ENCODE results near the gene STX8.
"Not testable (repeated sequence)": the region's sequence is repeated elsewhere in the genome, so short reads cannot be mapped to it uniquely, and the experiment has no call there.

Gene STX8, protein sequence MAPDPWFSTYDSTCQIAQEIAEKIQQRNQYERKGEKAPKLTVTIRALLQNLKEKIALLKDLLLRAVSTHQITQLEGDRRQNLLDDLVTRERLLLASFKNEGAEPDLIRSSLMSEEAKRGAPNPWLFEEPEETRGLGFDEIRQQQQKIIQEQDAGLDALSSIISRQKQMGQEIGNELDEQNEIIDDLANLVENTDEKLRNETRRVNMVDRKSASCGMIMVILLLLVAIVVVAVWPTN

DNA sequence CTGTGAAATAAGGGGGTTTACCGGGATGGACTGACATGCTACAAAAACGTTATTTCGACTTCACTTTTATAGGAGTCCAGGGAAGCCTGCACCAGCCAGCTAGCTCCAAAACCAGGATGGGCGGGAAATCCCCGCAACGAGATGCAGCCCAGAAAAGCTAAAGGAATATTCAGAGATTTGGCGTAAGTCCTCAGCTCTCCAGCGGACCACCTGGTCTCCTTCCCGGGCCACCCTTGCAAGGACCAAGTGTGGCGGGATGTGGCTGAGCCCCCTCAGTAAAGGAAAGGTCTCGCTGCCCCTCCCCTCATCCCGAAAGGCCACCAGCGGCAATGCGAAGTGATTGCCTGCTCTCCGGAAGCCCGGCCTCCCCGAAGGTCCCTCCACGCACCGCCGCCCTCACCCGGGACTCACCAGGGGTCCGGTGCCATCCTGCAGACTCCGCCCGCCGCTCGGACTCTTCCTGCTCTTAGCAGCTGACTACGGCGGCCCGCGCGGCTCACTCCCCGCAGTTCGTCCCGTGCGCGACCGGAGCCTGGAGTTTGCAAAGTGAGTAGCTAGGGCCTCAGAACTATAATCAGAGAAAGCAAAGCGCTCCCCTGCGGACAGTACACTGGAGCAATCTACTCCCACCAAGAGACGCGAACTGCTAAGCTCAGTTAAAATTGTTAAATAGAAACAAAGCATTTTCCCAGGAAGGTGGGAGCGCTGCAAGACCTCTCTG, at the start of gene STX8:
Gene STX8, minus strand, starts transcription at position 440 of the 721 bp plus-strand sequence. Its CDS starts 12 bp downstream, at position 428.
- DNase-seq (ENCODE audit: low read depth in 2 of 2), result peak; percentile 35 to 69

DNA sequence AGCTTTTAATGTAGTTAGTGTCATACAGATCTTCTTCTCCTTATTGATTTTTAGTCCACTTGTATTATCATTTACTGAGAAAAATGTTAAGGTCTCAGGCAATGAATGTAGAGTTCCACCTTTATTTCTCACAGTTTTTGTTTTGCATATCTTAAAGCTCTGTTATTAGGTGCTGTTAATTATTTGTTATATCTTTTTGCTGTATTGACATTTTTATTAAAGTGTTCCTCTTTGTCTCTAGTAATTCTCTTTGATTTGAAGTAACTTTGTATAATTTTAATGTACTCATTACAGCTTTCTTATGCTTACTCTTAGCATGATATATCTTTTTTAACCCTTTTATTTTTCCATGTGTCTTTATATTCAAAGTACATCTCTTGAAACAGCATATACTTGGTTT, 47.3 kb upstream of the STX8 start:
- DNase-seq (ENCODE audit: low read depth in 2 of 2), result no peak

DNA sequence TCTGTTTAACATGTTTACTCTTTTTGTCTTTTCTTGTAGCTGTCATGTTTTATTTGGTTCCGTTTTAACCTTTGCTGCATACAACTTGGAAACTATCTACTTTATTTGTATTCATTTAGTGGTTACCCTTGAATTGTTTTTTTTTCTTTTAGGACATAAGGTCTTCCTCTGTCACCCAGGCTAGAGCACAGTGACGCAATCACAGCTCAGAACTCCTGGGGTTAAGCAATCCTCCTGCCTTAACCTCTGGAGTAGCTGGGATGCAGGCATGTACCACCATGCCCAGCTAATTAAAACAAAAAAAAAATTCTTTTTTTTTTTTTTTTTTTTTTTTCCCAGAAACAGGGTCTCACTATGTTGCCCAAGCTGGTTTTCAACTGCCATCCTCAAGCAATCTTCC, 39.9 kb upstream of the STX8 start:
- no peak for DNase-seq (ENCODE audit: low read depth in 2 of 2)

DNA sequence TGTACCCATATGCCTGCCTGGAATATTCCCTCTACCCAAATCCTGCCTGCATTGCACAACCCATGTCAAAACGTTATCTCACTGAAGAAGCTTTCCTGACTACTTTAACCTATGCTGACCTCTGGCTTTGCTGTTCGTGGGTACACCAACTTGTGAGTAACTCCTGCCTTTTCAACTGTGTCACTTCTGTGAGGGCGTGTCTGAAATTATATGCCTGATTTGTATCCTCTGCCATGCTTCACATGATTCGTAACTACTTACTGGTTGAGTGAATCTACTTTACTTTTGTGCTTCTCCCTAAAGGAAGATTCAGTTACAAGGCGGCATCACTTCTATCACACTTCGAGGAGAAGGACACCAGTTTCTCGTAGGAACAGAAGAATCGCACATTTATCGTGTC, 36.4 kb upstream of the STX8 start:
- no peak for DNase-seq (ENCODE audit: low read depth in 2 of 2)

DNA sequence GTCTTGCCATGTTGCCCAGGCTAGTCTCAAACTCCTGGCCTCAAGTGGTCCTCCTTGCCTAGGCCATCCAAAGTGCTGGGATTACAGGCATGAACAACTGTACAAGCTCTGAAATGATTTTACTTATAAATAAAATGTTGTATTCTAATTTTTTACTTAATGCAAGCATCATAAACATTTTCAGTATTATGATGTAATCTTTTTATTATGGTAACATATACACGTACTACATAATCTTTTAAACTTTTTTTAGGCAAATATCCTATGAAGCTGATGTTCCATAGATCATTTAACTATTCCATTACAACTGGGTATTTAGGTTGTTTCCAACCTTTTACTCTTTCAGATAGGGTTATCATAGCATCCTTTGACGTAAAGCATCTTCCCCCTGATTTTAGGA, 35.9 kb upstream of the STX8 start:
- no peak for DNase-seq (ENCODE audit: low read depth in 2 of 2)

DNA sequence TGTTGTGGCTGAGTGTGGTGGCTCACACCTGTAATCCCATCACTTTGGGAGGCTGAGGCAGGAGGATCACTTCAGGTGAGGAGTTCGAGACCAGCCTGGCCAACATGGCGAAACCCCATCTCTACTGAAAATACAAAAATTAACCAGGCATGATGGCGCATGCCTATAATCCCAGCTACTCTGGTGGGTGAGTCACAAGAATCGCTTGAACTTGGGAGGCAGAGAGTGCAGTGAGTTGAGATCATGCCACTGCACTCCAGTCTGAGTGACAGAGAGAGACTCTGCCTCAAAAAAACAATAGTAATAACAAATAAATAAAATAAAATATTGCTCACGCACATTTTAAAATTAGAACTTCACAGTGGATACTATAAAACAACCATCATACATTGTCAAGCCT, 31.4 kb upstream of the STX8 start:
- not testable (repeated sequence) for DNase-seq (ENCODE audit: low read depth in 2 of 2)

DNA sequence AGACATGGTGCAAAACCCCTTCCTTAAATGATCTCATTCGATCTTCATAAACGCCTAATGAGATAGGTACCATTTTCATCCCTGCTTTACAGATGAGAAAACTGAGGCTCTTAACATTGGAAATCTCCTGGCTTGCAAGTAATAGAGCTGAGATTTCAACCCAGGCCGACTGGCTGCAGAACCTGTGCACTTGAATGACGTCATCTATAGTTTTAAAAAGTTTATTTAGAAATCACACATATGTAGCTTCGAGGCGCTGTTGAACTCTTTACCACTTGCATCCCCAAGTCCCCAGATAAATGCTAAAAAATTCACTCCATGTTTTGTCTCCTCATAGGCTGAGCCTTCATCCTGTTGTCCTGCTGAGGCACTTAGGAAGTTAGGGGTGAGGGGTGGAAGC, 30.8 kb upstream of the STX8 start:
- DNase-seq (ENCODE audit: low read depth in 2 of 2), result no peak

DNA sequence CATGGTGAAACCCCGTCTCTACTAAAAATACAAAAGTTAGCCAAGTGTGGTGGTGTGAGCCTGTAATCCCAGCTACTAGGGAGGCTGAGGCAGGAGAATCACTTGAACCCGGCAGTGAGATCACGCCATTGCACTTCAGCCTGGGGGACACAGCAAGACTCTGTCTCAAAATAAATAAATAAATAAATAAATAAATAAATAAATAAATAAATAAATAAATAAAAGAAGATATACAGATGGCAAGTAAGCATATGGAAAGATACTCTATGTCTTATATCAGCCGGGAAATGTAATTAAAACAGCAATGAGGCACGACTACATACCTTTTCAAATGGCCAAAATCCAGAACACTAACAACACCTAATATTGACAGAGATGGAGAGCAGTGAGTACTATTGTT, 29.0 kb upstream of the STX8 start:
- DNase-seq (ENCODE audit: low read depth in 2 of 2), result not testable (repeated sequence)

DNA sequence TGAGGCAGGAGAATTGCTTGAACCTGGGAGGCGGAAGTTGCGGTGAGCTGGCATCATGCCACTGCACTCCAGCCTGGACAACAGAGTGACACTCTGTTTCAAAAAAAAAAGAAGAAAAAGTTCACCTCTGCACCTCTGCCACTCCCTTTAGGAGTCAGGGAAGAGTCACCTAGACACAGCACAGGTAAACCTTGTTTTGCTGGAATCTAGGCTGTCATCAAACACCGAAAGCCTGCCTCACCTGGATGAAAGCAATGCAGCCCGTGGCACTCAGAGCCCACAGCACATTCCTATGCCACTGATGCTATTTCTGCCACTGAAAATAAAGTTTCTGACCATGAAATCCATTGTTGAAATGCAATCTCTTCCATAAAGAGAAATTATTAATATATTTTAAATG, 23.0 kb upstream of the STX8 start:
- no peak for DNase-seq (ENCODE audit: low read depth in 2 of 2)

DNA sequence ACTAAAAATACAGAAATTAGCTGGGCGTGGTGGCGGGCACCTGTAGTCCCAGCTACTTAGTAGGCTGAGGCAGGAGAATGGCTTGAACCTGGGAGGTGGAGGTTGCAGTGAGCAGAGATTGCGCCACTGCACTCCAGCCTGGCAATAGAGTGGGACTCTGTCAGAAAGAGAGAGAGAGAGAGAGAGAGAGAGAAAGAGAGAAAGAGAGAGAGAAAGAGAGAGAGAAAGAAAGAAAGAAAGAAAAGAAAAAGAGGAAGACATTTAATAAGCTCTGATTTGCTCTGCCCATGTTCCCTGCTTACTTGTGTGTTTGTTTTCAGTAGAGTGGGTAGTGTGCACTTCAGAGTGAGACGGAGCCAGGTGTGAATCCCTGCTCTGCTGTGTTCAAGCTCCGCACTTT, 22.0 kb upstream of the STX8 start:
- DNase-seq (ENCODE audit: low read depth in 2 of 2), result not testable (repeated sequence)

DNA sequence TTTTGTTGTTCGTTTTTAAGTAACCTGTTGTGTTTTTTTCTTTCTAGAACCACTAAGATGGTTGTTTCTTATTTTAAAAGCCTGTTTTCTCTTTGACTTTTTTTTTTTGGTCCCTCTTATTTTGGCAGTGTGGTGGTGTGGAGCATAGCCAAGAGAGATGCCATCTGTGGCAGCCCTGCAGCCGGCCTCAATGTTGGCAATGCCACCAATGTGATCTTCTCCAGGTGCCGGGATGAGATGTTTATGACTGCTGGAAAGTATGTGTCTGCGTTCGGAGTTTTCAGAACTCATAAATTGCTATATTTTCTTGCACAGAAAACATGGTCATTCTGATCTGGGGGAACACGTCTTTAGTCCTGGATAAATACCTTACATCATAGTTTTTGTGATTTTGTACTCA, 18.4 kb upstream of the STX8 start:
- no peak for DNase-seq (ENCODE audit: low read depth in 2 of 2)

DNA sequence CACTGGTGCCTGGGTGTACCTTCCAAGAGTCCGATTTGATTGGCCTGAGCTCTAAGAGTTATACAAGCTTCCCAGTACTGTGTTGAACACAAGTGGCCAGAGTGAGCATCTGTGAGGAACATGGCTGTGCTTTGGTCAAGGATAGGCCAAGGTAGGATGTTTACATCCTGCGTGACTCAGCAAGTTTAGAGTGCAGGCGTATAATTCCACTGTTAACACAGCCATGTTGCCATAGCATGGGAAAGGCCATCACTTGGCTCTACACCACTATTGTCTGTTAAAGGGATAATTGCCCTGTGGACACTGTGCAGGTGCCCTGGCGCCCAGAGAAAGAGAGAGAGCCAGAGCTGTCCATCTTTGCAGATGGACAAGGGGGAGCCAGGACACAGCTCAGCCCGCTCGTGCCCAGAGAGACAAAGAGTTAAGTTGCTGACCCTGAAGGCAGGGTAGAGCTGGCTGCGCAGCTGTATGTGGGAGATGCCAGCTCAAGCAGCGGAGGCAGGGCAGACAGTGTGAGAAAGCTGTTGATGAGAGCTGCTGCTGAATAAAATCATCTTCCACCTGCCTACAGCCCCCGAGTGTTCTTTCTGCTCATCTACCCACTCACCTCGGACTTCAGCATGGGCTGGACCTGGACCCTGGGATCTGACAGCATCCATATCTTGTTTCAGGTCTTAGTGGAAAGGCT, 12.5 kb upstream of the STX8 start:
- DNase-seq (ENCODE audit: low read depth in 2 of 2), result no peak

DNA sequence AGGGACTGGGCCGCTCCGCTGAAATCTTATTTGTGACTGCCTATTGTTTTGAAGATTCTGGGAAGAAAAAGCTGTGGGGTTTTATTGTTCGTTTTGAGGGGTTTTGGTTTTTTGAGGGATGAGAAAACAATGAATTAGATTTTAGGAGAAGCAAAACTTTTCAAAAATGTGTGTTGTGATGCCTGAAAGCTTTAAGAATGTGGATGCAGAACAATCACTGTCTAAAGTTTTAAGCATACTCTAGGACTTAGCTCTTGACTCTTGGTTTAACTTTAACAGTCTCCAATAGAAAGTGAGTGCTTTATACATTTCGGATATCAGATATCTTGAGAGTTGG, 1.7 kb upstream of the STX8 start:
- no peak for DNase-seq (ENCODE audit: low read depth in 2 of 2)

DNA sequence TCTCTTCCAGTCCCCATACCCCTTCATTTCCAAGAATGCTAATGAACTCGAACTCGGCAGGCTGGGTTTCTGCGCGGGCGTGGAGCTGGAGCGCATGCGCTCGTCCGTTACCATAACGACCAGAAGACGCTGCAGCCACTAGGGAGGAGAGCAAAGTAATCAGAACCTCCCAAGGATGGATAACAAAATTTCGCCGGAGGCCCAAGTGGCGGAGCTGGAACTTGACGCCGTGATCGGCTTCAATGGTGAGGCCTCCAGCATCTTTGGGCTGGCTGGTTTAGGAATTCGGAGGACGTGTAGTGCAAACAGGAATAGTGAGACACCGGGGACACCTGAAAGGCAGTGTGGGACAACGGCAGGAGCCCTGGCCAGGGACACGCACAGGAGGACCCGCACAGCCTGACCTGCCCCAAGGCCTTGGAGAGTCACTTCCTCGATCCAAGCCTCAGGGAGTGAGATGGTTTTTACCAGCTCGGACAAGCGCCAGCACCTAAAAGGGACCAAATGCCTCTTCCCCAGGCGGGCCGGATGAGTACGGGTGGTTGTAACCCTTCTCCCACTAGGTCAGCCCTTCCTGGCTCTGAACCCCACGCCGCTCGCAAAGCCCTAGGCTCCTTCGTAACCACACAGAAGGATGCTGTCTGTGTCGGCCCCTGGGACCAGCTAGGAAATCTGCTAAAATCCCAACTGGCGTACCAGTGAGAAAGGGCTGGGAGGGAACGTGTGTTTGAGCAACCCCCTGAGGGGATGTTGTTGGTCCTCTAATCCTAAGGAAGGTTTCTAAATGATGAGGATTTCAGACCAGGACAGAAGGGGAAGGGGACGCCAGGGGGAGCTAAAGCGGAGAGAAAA, 1.1 kb upstream of the STX8 start, which contains the start of gene CFAP52:
Gene CFAP52, plus strand, starts transcription at position 122 of the 852 bp plus-strand sequence. Its CDS starts 54 bp downstream, at position 176.
- DNase-seq (ENCODE audit: low read depth in 2 of 2), result peak; percentile 46 to 69

DNA sequence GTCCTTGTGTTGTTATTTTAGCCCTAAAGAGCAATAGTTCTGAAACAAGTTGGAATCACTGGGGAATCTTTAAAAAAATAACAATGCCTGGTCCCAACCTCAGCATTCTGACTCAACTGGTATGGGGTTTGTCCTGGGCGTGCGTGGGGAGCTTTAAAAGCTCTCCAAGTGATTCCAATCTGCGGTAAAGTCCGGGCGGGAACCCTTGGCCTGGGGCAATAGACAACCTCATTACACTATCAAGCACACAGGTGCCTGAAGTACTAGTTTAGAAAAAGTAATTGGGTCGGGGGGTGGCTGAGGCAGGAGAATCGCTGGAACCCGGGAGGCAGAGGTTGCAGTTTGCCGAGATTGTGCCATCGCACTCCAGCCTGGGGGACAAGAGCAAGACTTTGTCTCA, 4.4 kb downstream of the STX8 start:
- DNase-seq (ENCODE audit: low read depth in 2 of 2), result no peak

DNA sequence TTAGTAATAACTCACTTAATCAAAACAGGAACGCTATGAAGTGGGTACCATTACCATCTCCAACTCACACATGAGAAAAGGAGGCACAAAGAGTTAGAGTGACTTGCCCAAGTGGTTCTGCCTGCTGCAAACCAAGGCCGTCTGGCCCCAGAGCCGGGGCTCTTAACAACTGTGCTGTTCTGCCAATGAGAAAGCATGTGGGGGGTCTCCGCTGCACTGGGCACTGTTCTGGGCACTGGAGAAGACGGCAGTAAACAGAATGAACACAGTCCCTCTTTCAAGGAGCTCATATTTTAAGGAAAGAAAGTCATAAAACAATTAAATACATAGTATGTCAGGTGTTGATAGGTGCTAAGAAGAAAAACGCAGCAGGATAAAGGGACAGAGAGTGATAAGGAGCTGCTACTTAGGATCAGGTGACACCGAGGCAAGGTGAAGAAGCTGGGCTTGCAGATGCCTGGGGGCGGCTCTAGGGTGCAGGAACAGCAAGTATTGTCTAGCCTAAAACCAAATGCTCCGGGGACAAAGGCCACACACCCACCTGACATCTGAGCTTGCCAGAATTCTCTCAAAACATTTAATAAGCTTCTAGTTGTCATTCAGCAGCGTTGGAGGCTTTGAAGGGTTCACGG, 6.5 kb downstream of the STX8 start:
- DNase-seq (ENCODE audit: low read depth in 2 of 2), result no peak

DNA sequence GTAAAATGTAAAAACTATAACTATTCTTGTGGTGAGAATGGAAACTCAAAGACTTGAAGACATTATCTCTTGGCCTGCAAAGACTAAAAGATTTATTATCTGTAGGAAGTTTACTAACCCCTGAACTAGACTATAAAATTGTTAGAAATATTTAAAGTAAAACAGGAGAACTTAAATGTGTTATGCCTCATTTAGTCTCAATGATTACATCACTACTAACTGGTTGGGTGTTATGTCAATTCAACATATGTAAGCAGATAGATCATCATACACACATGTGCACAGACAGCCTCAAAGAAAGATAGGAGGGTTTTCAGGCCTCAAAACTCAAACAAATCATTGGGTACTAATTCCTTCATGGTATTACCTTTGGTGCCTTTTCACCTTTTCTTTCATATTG, 7.6 kb downstream of the STX8 start:
- no peak for DNase-seq (ENCODE audit: low read depth in 2 of 2)

DNA sequence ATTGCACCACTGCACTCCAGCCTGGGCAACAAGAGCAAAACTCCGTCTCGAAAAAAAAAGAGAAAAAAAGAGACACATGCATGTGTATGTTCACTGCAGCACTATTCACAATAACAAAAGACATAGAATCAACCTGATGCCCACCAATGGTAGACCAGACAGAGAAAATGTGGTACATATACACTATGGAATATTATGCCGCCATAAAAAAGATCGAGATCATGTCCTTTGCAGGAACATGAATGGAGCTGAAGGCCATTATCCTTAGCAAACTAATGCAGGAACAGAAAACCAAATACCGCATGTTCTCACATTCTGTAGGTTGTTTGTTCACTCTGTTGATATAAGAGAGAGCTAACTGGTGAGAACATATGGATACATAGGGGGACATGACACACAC, 8.9 kb downstream of the STX8 start:
- not testable (repeated sequence) for DNase-seq (ENCODE audit: low read depth in 2 of 2)

DNA sequence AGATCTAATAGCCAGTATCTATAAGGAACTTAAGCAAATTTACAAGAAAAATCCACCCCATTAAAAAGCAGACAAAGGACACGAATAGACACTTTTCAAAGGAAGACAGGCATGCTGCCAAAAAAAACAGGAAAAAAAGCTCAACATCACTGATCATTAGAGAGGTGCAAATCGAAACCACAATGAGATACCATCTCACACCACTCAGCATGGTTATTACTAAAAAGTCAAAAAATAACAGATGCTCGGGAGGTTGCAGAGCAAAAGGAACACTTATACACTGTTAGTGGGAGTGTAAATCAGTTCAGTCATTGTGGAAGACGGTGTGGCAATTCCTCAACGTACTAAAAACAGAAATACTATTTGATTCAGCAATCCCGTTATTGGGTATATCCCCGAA, 9.6 kb downstream of the STX8 start:
- no peak for DNase-seq (ENCODE audit: low read depth in 2 of 2)

DNA sequence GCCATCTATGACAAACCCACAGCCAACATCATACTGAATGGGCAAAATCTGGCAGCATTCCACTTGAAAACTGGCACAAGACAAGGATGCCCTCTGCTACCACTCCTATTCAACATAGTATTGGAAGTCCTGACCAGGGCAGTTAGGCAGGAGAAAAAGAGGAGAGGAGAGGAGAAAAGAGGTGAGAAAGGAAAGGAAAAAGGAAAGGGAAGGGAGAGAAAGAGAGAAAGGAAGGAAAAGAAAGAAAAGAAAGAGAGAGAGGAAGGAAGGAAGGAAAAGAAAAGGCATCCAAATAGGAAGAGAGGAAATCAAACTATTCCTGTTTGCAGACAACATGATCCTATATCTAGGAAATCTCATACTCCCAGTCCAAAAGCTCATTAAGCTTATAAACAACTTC, 11.5 kb downstream of the STX8 start:
- DNase-seq (ENCODE audit: low read depth in 2 of 2), result no peak

DNA sequence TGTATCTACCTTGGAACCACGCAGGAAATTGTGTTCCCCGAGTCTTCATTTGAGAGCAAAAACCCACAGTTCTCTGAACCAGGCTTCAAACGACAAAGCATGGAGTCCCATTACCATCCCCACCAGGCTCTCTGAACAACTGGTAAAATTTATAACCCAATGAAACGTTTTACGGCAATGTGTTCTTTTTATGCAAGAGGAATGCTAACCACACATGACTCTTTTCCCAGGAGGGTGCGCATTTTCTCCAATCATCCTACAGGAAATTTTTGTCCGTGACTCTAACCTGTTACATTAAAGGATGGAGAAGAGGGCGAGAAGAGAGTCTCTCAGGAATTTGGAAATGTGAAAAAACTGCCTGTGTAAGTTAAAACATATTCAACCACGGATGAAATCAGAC, 17.8 kb downstream of the STX8 start:
- no peak for DNase-seq (ENCODE audit: low read depth in 2 of 2)

Measured in stimulated activated CD4-positive, alpha-beta T cell treated with anti-CD3 and anti-CD28 coated beads, Interleukin-1b, Interleukin-23, amount 100 ng/mL, for 1 hour (primary cell).